GM12873 (cell line): ENCODE data around the gene LDB3.

Experiments used
- CTCF ChIP-seq: IDR thresholded peaks from 2 replicates; pipeline ENCODE4 v1.5.1; 2012; ENCODE audit warnings: low read depth, mild to moderate bottlenecking, moderate library complexity, low read length, control low read depth; ENCODE audit not compliant: insufficient read depth; ENCODE audit errors: missing control alignments

LDB3 gene

GRCh38 chr10:86765548-86765947 is 97.2 kb downstream of the LDB3 start:
- no peak for TF ChIP-seq CTCF

- no peak for TF ChIP-seq CTCF
Observed at GRCh38 chr10:86768412-86769062, 100.2 kb downstream of the LDB3 start.

GRCh38 chr10:86769991-86770390 is 101.7 kb downstream of the LDB3 start:
- TF ChIP-seq CTCF = no peak

- TF ChIP-seq CTCF = no peak
Observed at GRCh38 chr10:86770412-86770960, 102.2 kb downstream of the LDB3 start.

- no peak for TF ChIP-seq CTCF
Observed at GRCh38 chr10:86773498-86773897, 105.2 kb downstream of the LDB3 start.

- TF ChIP-seq CTCF = no peak
Observed at GRCh38 chr10:86775056-86775869, 107.0 kb downstream of the LDB3 start.

GRCh38 chr10:86775870-86776180 is 107.5 kb downstream of the LDB3 start:
- TF ChIP-seq CTCF = no peak
